ENCODE data around the gene PDCD6IP. TPM values are rescaled to one million over a fixed set of nuclear protein-coding genes. Genes with fewer than 3 reads are reported as not detected.
"Not testable (repeated sequence)": the region's sequence is repeated elsewhere in the genome, so short reads cannot be mapped to it uniquely, and the experiment has no call there.

Gene PDCD6IP
- 152 TPM for total RNA-seq

DNA sequence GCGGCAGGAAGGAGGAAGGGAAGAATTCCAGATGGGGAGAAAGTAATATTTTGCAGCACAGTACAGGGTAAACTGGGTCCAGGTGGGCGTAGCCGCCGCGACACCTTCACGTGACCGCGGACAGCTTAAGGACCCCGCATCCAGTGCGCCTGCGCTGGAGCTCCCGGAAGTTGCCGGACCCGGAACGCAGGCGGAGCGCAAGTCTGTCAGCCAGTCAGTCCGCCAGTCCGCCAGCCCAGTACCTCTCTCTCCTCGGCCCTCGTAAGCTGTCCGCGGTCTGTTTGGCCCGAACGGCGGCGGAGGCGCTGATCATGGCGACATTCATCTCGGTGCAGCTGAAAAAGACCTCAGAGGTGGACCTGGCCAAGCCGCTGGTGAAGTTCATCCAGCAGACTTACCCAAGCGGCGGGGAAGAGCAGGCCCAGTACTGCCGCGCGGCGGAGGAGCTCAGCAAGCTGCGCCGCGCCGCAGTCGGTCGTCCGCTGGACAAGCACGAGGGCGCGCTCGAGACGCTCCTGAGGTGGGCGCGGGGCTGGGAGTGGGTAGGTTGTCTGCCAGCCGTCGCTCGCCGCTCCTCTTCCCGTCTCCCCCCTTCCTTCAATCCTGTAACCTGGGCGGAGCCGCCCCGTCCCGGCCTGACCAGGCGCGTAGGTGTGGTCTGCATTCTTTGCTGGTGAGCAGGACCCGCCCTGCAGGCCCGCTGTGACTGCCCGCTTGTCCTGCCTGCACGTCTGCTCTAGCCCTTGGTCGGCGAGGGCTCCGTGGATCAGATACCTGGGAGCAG is at the start of gene PDCD6IP:
TSS of gene PDCD6IP (plus strand) at position 213 of the 784 bp plus-strand sequence. CDS start at position 312, 99 bp downstream.
- peak within 1 kb of the TSS; percentile 94 for H3K4me3 ChIP-seq (ENCODE audit: low read length)
- H3K4me1 ChIP-seq (ENCODE audit: insufficient read depth, low read length), result peaks cover 45% of the 10 kb centered on the region
- H3K9me3 ChIP-seq (ENCODE audit: low read depth, low read length), result no peaks in the 10 kb centered on the region
- H3K27me3 ChIP-seq (ENCODE audit: insufficient read depth, low read length), result no peaks in the 10 kb centered on the region

GRCh38 chr3:33749546-33750210 is 48.8 kb upstream of the PDCD6IP start:
- Histone ChIP-seq H3K4me1 (ENCODE audit: insufficient read depth, low read length) (peaks cover 33% of the 10 kb centered on the region), H3K4me3 (ENCODE audit: low read length) (no peak overlapping the region), H3K9me3 (ENCODE audit: low read depth, low read length) (peaks cover 5% of the 10 kb centered on the region), H3K27me3 (ENCODE audit: insufficient read depth, low read length) (no peaks in the 10 kb centered on the region)

GRCh38 chr3:33750211-33750548 is 48.2 kb upstream of the PDCD6IP start:
- Histone ChIP-seq H3K4me1 (ENCODE audit: insufficient read depth, low read length) (peaks cover 33% of the 10 kb centered on the region), H3K4me3 (ENCODE audit: low read length) (no peak overlapping the region), H3K9me3 (ENCODE audit: low read depth, low read length) (peaks cover 10% of the 10 kb centered on the region), H3K27me3 (ENCODE audit: insufficient read depth, low read length) (no peaks in the 10 kb centered on the region)

- Histone ChIP-seq H3K9me3 (ENCODE audit: low read depth, low read length) (peaks cover 11% of the 10 kb centered on the region), H3K27me3 (ENCODE audit: insufficient read depth, low read length) (no peaks in the 10 kb centered on the region), H3K4me1 (ENCODE audit: insufficient read depth, low read length) (peaks cover 31% of the 10 kb centered on the region), H3K4me3 (ENCODE audit: low read length) (no peak overlapping the region)
Measured at GRCh38 chr3:33751336-33751735, 47.1 kb upstream of the PDCD6IP start.

GRCh38 chr3:33754391-33754790 is 44.0 kb upstream of the PDCD6IP start:
- not testable (repeated sequence) for H3K4me3 ChIP-seq (ENCODE audit: low read length); H3K27me3 ChIP-seq (ENCODE audit: insufficient read depth, low read length); H3K4me1 ChIP-seq (ENCODE audit: insufficient read depth, low read length)
- H3K9me3 ChIP-seq (ENCODE audit: low read depth, low read length), result peaks cover 11% of the 10 kb centered on the region

- H3K9me3 ChIP-seq (ENCODE audit: low read depth, low read length), result peaks cover 11% of the 10 kb centered on the region
- no peaks in the 10 kb centered on the region for H3K4me1 ChIP-seq (ENCODE audit: insufficient read depth, low read length)
- no peaks in the 10 kb centered on the region for H3K27me3 ChIP-seq (ENCODE audit: insufficient read depth, low read length)
- H3K4me3 ChIP-seq (ENCODE audit: low read length), result no peak overlapping the region
Measured at GRCh38 chr3:33758281-33758680, 40.1 kb upstream of the PDCD6IP start.

DNA sequence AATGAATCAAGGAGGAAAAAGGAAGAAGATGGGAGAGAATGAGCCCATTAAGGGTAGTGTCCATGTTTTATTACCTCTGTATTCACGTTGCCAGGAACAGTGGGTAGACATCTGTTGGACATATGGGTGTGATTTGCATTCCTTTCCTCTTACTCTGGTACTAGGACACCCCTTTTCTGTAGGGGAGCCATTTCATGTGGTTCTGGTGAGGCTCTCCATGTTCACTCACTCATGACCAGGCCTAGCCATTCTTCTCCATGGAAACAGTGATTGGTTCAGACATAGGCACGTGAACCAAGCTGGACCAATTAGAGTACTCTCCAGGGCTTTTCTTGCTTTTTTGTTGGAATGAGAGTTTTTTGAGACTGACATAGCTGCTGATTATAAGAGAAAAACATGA is 39.6 kb upstream of the PDCD6IP start:
- Histone ChIP-seq H3K4me1 (ENCODE audit: insufficient read depth, low read length) (no peaks in the 10 kb centered on the region), H3K9me3 (ENCODE audit: low read depth, low read length) (peaks cover 11% of the 10 kb centered on the region), H3K4me3 (ENCODE audit: low read length) (no peak overlapping the region), H3K27me3 (ENCODE audit: insufficient read depth, low read length) (peaks cover 2% of the 10 kb centered on the region)

DNA sequence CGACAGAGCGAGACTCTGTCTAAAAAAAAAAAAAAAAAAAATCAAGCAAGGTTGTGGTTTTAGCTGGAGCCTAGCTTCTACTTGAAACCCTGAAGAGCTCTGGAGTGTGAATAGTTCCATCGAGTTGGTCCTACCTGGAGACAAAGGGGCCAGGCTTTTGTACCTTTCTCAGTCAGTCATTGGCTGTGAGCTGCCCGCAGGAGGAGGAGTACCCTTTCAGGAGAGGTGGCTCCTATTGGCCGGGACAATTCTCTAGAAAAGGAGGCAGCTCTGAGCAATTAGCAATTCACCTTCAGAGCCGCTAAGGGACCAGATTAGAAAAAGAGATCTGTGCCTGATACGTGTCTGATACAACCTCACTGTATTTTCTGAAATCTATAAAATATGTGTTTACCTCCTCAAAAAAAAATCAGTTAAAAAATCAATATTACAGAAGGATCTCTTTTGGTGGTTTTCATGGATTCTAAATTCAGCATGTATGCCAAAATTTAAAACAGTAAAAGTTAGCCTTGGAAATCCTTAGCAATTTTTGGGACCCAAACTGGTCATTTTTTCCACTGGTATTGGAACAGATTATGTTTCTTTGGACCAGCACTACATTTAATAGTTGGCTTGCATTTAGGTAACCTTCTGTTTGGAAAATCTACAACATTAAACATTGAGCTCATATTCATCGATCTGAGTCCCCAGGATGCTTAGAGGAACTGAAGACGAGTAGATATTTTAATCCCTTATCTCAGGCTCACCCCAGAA is 29.7 kb upstream of the PDCD6IP start:
- Histone ChIP-seq H3K9me3 (ENCODE audit: low read depth, low read length) (no peaks in the 10 kb centered on the region), H3K4me1 (ENCODE audit: insufficient read depth, low read length) (no peaks in the 10 kb centered on the region), H3K27me3 (ENCODE audit: insufficient read depth, low read length) (no peaks in the 10 kb centered on the region), H3K4me3 (ENCODE audit: low read length) (no peak overlapping the region)

GRCh38 chr3:33773637-33774036 is 24.8 kb upstream of the PDCD6IP start:
- H3K4me1 ChIP-seq (ENCODE audit: insufficient read depth, low read length), result no peaks in the 10 kb centered on the region
- no peak overlapping the region for H3K4me3 ChIP-seq (ENCODE audit: low read length)
- H3K9me3 ChIP-seq (ENCODE audit: low read depth, low read length), result no peaks in the 10 kb centered on the region
- no peaks in the 10 kb centered on the region for H3K27me3 ChIP-seq (ENCODE audit: insufficient read depth, low read length)

- Histone ChIP-seq H3K4me1 (ENCODE audit: insufficient read depth, low read length) (no peaks in the 10 kb centered on the region), H3K27me3 (ENCODE audit: insufficient read depth, low read length) (no peaks in the 10 kb centered on the region), H3K9me3 (ENCODE audit: low read depth, low read length) (no peaks in the 10 kb centered on the region), H3K4me3 (ENCODE audit: low read length) (no peak overlapping the region)
Measured at GRCh38 chr3:33775363-33775762, 23.1 kb upstream of the PDCD6IP start.

GRCh38 chr3:33777996-33778395 is 20.4 kb upstream of the PDCD6IP start:
- H3K9me3 ChIP-seq (ENCODE audit: low read depth, low read length), result no peaks in the 10 kb centered on the region
- no peaks in the 10 kb centered on the region for H3K27me3 ChIP-seq (ENCODE audit: insufficient read depth, low read length)
- no peaks in the 10 kb centered on the region for H3K4me1 ChIP-seq (ENCODE audit: insufficient read depth, low read length)
- H3K4me3 ChIP-seq (ENCODE audit: low read length), result no peak overlapping the region

- H3K27me3 ChIP-seq (ENCODE audit: insufficient read depth, low read length), result no peaks in the 10 kb centered on the region
Measured at GRCh38 chr3:33779751-33780150, 18.7 kb upstream of the PDCD6IP start.

GRCh38 chr3:33781413-33781812 is 17.0 kb upstream of the PDCD6IP start:
- H3K9me3 ChIP-seq (ENCODE audit: low read depth, low read length); H3K4me3 ChIP-seq (ENCODE audit: low read length): not testable (repeated sequence)

More at GRCh38 chr3:33779751-33780150, 18.7 kb upstream of the PDCD6IP start:
- Histone ChIP-seq H3K9me3 (ENCODE audit: low read depth, low read length) (no peaks in the 10 kb centered on the region), H3K4me1 (ENCODE audit: insufficient read depth, low read length) (no peaks in the 10 kb centered on the region), H3K4me3 (ENCODE audit: low read length) (no peak overlapping the region)

GRCh38 chr3:33786565-33787327 is 11.7 kb upstream of the PDCD6IP start:
- Histone ChIP-seq H3K9me3 (ENCODE audit: low read depth, low read length) (no peaks in the 10 kb centered on the region), H3K4me1 (ENCODE audit: insufficient read depth, low read length) (peaks cover 10% of the 10 kb centered on the region), H3K27me3 (ENCODE audit: insufficient read depth, low read length) (peaks cover 4% of the 10 kb centered on the region), H3K4me3 (ENCODE audit: low read length) (no peak overlapping the region)

More at GRCh38 chr3:33781413-33781812, 17.0 kb upstream of the PDCD6IP start:
- not testable (repeated sequence) for H3K4me1 ChIP-seq (ENCODE audit: insufficient read depth, low read length); H3K27me3 ChIP-seq (ENCODE audit: insufficient read depth, low read length)
